GM12801 (cell line): ENCODE measurements around the gene SPHKAP.

Experiments used
- TF ChIP-seq, protein P1 (sequence below): IDR thresholded peaks from one replicate; pipeline ENCODE4 v1.5.1; 2011; ENCODE audit warnings: control low read depth; ENCODE audit not compliant: insufficient read length; ENCODE audit errors: extremely low read depth

Gene SPHKAP

DNA sequence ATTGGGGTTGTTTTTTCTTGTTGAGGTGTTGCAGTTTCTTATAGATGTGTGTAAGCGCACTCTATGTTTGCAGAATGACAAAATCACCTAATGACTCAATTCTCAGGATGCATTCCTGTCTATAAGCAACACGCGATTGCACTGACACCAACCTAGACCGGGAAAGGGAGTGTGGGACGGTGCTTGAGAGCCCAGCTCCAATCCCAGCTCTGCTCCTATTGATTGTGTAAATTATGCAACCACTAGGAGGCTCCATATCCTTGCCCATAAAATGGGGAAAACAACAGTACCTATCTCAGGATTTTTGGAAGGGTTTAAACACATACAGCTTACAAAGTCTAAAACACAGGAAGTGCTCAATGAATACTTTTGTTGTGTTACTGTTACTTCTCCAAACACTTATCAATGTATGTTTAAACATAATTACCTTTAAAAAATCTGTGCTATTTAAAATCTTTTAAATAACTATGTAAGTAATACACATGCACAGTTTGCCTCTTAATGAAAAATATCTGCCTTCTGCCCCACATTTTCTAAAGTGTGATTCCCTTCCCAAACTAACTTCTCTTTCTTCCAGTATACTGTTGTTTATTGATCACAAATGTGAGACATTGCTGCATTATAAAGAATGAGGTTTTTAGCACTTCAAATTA, 132.5 kb downstream of the SPHKAP start:
- TF ChIP-seq, protein P1, sequence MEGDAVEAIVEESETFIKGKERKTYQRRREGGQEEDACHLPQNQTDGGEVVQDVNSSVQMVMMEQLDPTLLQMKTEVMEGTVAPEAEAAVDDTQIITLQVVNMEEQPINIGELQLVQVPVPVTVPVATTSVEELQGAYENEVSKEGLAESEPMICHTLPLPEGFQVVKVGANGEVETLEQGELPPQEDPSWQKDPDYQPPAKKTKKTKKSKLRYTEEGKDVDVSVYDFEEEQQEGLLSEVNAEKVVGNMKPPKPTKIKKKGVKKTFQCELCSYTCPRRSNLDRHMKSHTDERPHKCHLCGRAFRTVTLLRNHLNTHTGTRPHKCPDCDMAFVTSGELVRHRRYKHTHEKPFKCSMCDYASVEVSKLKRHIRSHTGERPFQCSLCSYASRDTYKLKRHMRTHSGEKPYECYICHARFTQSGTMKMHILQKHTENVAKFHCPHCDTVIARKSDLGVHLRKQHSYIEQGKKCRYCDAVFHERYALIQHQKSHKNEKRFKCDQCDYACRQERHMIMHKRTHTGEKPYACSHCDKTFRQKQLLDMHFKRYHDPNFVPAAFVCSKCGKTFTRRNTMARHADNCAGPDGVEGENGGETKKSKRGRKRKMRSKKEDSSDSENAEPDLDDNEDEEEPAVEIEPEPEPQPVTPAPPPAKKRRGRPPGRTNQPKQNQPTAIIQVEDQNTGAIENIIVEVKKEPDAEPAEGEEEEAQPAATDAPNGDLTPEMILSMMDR, result no peak

DNA sequence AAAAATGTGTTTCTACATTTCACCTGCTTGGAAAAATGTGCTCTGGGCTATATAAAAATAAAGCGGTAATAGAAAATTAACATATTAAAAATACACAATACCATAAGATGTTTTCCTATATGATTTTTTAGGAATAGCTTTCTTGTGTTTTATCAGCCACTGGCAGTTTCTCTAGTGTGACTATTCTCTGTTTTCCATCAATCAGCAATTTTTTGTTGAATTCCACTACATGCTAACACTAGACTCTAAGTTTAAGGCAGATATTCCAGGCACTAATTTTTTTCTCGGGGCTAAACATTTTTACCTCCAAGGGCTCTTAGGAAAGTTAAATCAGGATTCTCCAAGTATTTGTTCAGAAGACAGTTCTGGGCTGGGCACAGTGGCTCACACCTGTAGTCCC, 140.5 kb downstream of the SPHKAP start:
- TF ChIP-seq, protein P1, result no peak

DNA sequence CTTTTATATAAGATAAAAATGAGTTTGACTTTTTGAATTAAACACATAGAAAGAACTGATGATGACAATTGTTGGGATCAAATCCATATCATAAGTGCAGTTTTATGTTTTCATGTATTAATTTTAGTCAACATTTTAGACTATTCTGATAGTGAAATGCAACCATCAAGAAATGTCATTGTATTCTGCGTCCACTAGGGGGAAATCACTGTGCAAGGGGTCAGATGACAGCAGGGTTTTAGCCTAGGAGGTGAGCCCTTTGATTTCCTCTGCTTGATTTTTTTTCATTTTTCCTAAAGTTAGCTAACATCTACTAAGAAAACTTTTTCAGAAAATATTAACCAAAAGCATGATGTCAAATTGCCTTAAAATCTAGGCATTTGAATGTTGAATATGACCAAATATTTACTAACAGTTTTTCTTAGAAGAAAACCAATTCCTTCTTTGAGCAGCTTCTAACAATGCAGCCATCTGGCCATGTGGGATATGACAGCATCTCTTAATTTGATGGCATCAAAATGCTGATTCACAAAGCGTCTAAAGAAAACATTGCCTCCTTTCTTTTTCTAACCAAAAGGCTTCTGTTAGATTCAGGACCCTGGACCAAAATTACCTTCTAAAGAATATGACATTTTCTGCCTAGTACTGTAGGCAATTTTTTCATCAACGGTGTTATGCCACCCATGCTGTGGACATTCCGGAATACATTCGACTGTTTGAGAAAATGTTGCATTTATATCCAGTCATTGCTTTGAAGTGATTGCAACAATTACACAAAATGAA, 141.5 kb downstream of the SPHKAP start:
- TF ChIP-seq, protein P1, result no peak

- TF ChIP-seq, protein P1, result no peak
Measured at GRCh38 chr2:228038967-228039366, 142.5 kb downstream of the SPHKAP start.

- TF ChIP-seq, protein P1, result no peak
Measured at GRCh38 chr2:228037915-228038314, 143.6 kb downstream of the SPHKAP start.

GRCh38 chr2:228023619-228024018, 157.9 kb downstream of the SPHKAP start:
- TF ChIP-seq, protein P1, result no peak

DNA sequence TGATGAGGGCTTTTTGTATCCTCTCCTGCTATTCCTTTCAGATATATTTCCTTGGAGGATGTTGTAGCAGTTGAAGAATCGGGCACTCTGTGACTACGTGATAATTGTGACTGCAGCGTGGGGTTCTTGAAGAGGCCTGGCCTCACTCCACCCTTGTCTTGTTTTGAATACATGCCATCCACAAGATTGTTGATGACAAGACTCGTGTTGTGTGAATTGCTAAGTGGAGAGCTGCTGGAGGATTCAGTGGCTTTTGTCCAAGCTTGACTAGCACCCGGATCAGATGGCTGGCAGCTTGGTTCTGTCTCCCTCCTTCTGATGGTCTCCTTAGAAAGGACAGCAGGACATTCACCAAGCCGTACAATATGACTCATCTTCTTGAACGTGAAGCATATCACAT, 163.2 kb downstream of the SPHKAP start:
- TF ChIP-seq, protein P1, result no peak
